Neural progenitor cell (in vitro differentiated cells): Measurements from ENCODE around the gene GATAD2B. TPM values are rescaled to one million over a fixed set of nuclear protein-coding genes. Genes with fewer than 3 reads are reported as not detected.

Experiments
- DNase-seq: peaks from one replicate; pipeline ENCODE4 v3.0.0-alpha.2; 2016; ENCODE audit warnings: low spot score
- H2AFZ ChIP-seq: fragments of 200-600 bp; sonication (generic); replicated peaks from 2 replicates; pipeline ENCODE4 v1.6.1; 2016; ENCODE audit warnings: antibody characterized with exemption
- H3F3A ChIP-seq: fragments of 200-600 bp; sonication (generic); 2 replicates; pipeline ENCODE4 v1.6.1; 2016; ENCODE audit warnings: antibody characterized with exemption, low read depth
- H3K27ac ChIP-seq: fragments of 200-600 bp; sonication (generic); 2 replicates; pipeline ENCODE4 v1.5.1; 2016; ENCODE audit warnings: mild to moderate bottlenecking
- H3K27me3 ChIP-seq: fragments of 200-600 bp; sonication (generic); 2 replicates; pipeline ENCODE4 v1.6.1; 2016; ENCODE audit warnings: mild to moderate bottlenecking, moderate library complexity
- H3K36me3 ChIP-seq: fragments of 200-600 bp; sonication (generic); 2 replicates; pipeline ENCODE4 v1.5.1; 2016
- H3K4me1 ChIP-seq: fragments of 200-600 bp; sonication (generic); 2 replicates; pipeline ENCODE4 v1.6.1; 2016; ENCODE audit warnings: mixed run types
- H3K4me2 ChIP-seq: fragments of 200-600 bp; sonication (generic); 2 replicates; pipeline ENCODE4 v1.6.1; 2016
- H3K4me3 ChIP-seq: fragments of 200-600 bp; sonication (generic); 2 replicates; pipeline ENCODE4 v1.5.1; 2016
- H3K79me2 ChIP-seq: fragments of 200-600 bp; sonication (generic); 2 replicates; pipeline ENCODE4 v1.6.1; 2016; ENCODE audit warnings: low read depth
- H3K9ac ChIP-seq: fragments of 200-600 bp; sonication (generic); 2 replicates; pipeline ENCODE4 v1.6.1; 2016
- H3K9me3 ChIP-seq: fragments of 200-600 bp; sonication (generic); 2 replicates; pipeline ENCODE4 v1.5.1; 2016; ENCODE audit warnings: low read depth
- H4K20me1 ChIP-seq: fragments of 200-600 bp; sonication (generic); 2 replicates; pipeline ENCODE4 v1.6.1; 2016; ENCODE audit warnings: low read depth
- H3K27ac Mint-ChIP-seq: 3 replicates; pipeline ENCODE4 v1.8.0; 2021; ENCODE audit warnings: mixed read lengths
- H3K27me3 Mint-ChIP-seq: 2 replicates; pipeline ENCODE4 v1.8.0; 2022; ENCODE audit warnings: low read depth, mild to moderate bottlenecking, inconsistent platforms, moderate library complexity, mixed read lengths; ENCODE audit not compliant: insufficient read depth
- H3K36me3 Mint-ChIP-seq: 3 replicates; pipeline ENCODE4 v1.8.0; 2021; ENCODE audit warnings: mixed read lengths
- H3K4me1 Mint-ChIP-seq: 3 replicates; pipeline ENCODE4 v1.8.0; 2021; ENCODE audit warnings: mixed read lengths
- H3K4me3 Mint-ChIP-seq: 3 replicates; pipeline ENCODE4 v1.8.0; 2021; ENCODE audit warnings: mild to moderate bottlenecking, moderate library complexity, mixed read lengths
- H3K9me3 Mint-ChIP-seq: 3 replicates; pipeline ENCODE4 v1.8.0; 2020; ENCODE audit warnings: mixed read lengths
- CTCF ChIP-seq: fragments of 200-600 bp; sonication (generic); IDR thresholded peaks from 2 replicates; pipeline ENCODE4 v1.5.1; 2017; ENCODE audit warnings: antibody characterized with exemption, mild to moderate bottlenecking
- EZH2 ChIP-seq: fragments of 200-600 bp; sonication (generic); IDR thresholded peaks from 2 replicates; pipeline ENCODE4 v1.6.1; 2017; ENCODE audit warnings: antibody characterized with exemption, mild to moderate bottlenecking, moderate library complexity
- EZH2phosphoT487 ChIP-seq: fragments of 200-600 bp; sonication (generic); IDR thresholded peaks from 2 replicates; pipeline ENCODE4 v1.6.1; 2017; ENCODE audit warnings: antibody characterized with exemption
- microRNA-seq: library from miRNA; unstranded; fragments of <30 nt; microRNA quantifications from one replicate; pipeline ENCODE4, GENCODE V29; 2016
- small RNA-seq: library from RNA; depleted of rRNA; stranded (forward); fragments of <200 nt; gene quantifications from one replicate; pipeline ENCODE3, GENCODE V24; 2015
- total RNA-seq: library from RNA; depleted of rRNA; stranded (reverse); fragments of >200 nt; gene quantifications from 2 replicates; pipeline ENCODE4 v1.2.3, GENCODE V29; 2015; ENCODE audit warnings: low replicate concordance

The GATAD2B gene
- total RNA-seq, 1 donor from 2014 or later = 14.8 TPM

- Histone ChIP-seq H3K4me2 (no peak overlapping the region), H3K27ac (no peak overlapping the region), H4K20me1 (no peaks in the 10 kb centered on the region), H3K9me3 (no peaks in the 10 kb centered on the region), H3F3A (no peaks in the 10 kb centered on the region), H3K79me2 (no peaks in the 10 kb centered on the region), H3K4me1 (no peaks in the 10 kb centered on the region), H3K36me3 (no peaks in the 10 kb centered on the region), H3K4me3 (no peak overlapping the region), H3K9ac (no peak overlapping the region), H2AFZ (no peak overlapping the region), H3K27me3 (no peaks in the 10 kb centered on the region)
- no peaks in the 10 kb centered on the region for H3K4me1 Mint-ChIP-seq
- DNase-seq = no peak
- TF ChIP-seq CTCF (no peak), EZH2 (no peak), EZH2phosphoT487 (no peak)
- H3K27ac Mint-ChIP-seq = no peak overlapping the region
- H3K27me3 Mint-ChIP-seq = peaks cover 2% of the 10 kb centered on the region
- peaks cover 35% of the 10 kb centered on the region for H3K36me3 Mint-ChIP-seq
- no peaks in the 10 kb centered on the region for H3K9me3 Mint-ChIP-seq
- no peak overlapping the region for H3K4me3 Mint-ChIP-seq
These were observed 159.2 kb downstream of the GATAD2B start for GRCh38 chr1:153763365-153764225.

- H3K27ac ChIP-seq = no peak overlapping the region
- Mint-ChIP-seq H3K4me1 (peaks cover 5% of the 10 kb centered on the region), H3K27ac (peak overlapping the region; percentile 19), H3K27me3 (peaks cover 2% of the 10 kb centered on the region), H3K9me3 (no peaks in the 10 kb centered on the region), H3K36me3 (peaks cover 36% of the 10 kb centered on the region), H3K4me3 (no peak overlapping the region)
- H3K79me2 ChIP-seq = no peaks in the 10 kb centered on the region
- DNase-seq = no peak
- no peak overlapping the region for H2AFZ ChIP-seq
- no peaks in the 10 kb centered on the region for H3K9me3 ChIP-seq
- H3K36me3 ChIP-seq = no peaks in the 10 kb centered on the region
- H3F3A ChIP-seq = no peaks in the 10 kb centered on the region
- no peaks in the 10 kb centered on the region for H3K4me1 ChIP-seq
- no peaks in the 10 kb centered on the region for H3K27me3 ChIP-seq
- H4K20me1 ChIP-seq = no peaks in the 10 kb centered on the region
- no peak overlapping the region for H3K4me3 ChIP-seq
- TF ChIP-seq EZH2phosphoT487 (no peak), CTCF (no peak), EZH2 (no peak)
- no peak overlapping the region for H3K4me2 ChIP-seq
- H3K9ac ChIP-seq = no peak overlapping the region
These were observed 162.3 kb downstream of the GATAD2B start for GRCh38 chr1:153760440-153760839.

Small RNA genes within 50 kb of the gene (microRNA-seq; reads per million reads assigned to microRNA genes)
- gene MIR6737 = not detected

Small RNA genes within 50 kb of the gene (small RNA-seq; reads per million reads assigned to genes)
- not detected for gene AL831737.1
- gene MIR6737 = 0.07 reads per million
- gene RF00019 = not detected

Other genes starting within 250 kb of the GATAD2B start
- gene NPR1, start 244.3 kb downstream of the GATAD2B start, total RNA-seq = 0.19 and 0.84 TPM in 2 replicates
- gene INTS3, start 194.9 kb downstream of the GATAD2B start, total RNA-seq = 45.1 and 58.8 TPM in 2 replicates
- gene SLC27A3, start 147.6 kb downstream of the GATAD2B start, total RNA-seq = 8.2 and 10.1 TPM in 2 replicates
- gene DENND4B, start 23.7 kb upstream of the GATAD2B start, total RNA-seq = 2.7 and 11.6 TPM in 2 replicates
- 6.7 and 14.2 TPM in 2 replicates for gene CRTC2, start 35.6 kb upstream of the GATAD2B start, total RNA-seq
- gene SLC39A1, start 40.6 kb upstream of the GATAD2B start, total RNA-seq = 73.2 and 131 TPM in 2 replicates
- 33.8 and 39.7 TPM in 2 replicates for gene CREB3L4, start 44.9 kb upstream of the GATAD2B start, total RNA-seq
- gene JTB, start 54.7 kb upstream of the GATAD2B start, total RNA-seq = 47.7 and 94.7 TPM in 2 replicates
- gene RAB13, start 63.4 kb upstream of the GATAD2B start, total RNA-seq = 14.3 and 15.1 TPM in 2 replicates
- 3,368 and 3,415 TPM in 2 replicates for gene RPS27, start 67.8 kb upstream of the GATAD2B start, total RNA-seq
- not detected in 2 replicates for gene NUP210L, start 232.1 kb upstream of the GATAD2B start, total RNA-seq